ENCODE results near the gene WDR4.
"Not testable (repeated sequence)": the region's sequence is repeated elsewhere in the genome, so short reads cannot be mapped to it uniquely, and the experiment has no call there.

The WDR4 gene

DNA sequence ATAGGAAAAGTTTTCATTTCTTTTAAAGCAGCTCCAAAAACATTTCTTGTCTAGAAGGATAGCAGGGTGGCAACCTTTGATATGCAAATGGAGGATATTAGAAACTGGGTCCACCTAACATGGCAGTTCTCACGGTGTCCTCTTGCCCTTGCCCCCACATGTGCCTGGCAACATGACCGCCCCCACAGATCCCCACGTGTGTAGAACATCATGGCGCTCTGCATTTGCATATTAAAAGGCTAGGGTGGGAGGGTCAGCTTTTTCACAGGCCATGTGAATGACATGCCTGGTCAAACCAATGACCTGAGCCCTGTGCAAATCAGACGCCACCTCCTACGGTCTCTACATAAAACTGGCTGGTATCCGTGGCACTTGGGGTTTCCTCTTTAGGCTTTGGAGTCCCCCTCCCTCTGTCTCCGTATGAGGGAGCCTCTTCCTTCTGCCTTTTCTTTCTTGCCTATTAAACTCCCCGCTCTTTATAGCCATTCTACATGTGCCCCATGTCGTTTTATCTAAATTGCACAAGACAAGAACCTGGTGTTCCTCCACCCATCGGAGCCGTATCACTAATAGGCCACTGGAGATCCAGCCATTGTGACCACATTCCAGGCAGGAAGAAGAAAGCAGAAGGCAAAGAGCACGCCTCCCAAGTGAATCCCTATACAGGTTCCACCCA is 71.3 kb downstream of the WDR4 start:
- H3K27me3 ChIP-seq = no peaks in the 10 kb centered on the region
- 0 out of 2 replicates have a peak, but pooled peaks cover 5% of the 10 kb centered on the region for H3K9me3 ChIP-seq
- H3K9ac ChIP-seq = no peak overlapping the region
- no peak overlapping the region for H3K4me2 ChIP-seq
- H3K27ac ChIP-seq = no peak overlapping the region
- H3K4me3 ChIP-seq = no peak overlapping the region
- no peaks in the 10 kb centered on the region for H4K20me1 ChIP-seq
- H3K36me3 ChIP-seq = no peaks in the 10 kb centered on the region
- H3K4me1 ChIP-seq = no peaks in the 10 kb centered on the region
- TF ChIP-seq Cebpa-rat (IDR thresholded peaks at IDR 0.05) = no peak

DNA sequence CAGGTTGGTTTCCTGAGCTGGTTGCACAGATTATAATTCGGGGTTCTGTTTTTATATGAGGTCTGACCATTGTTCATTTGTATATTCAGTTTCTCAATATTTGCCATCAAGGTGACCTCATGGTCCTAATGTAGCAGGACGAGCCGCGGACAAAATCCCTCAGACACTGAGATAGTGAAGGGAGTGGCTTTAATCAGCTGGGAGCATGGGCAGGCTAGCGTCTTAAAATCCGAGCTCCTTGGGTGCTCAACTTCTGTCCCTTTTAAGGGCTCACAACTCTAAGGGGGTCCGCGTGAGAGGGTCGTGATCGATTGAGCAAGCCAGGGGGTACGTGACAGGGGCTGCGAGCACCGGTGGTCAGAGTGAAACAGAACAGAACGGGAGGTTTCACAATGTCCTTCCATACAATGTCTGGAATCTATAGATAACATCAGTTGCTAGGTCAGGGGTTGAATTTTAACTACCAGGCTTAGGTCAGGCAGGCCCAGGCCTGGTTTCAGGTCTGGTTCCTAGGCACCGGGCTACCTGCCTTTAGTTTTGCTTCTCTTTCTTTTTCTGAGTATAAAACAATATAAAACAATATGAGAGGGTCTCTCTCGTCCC is 71.9 kb downstream of the WDR4 start:
- H3K4me1 ChIP-seq, H3K9me3 ChIP-seq, H3K27ac ChIP-seq, H4K20me1 ChIP-seq, H3K4me3 ChIP-seq, H3K36me3 ChIP-seq, H3K4me2 ChIP-seq, H3K27me3 ChIP-seq, H3K9ac ChIP-seq: not testable (repeated sequence)

DNA sequence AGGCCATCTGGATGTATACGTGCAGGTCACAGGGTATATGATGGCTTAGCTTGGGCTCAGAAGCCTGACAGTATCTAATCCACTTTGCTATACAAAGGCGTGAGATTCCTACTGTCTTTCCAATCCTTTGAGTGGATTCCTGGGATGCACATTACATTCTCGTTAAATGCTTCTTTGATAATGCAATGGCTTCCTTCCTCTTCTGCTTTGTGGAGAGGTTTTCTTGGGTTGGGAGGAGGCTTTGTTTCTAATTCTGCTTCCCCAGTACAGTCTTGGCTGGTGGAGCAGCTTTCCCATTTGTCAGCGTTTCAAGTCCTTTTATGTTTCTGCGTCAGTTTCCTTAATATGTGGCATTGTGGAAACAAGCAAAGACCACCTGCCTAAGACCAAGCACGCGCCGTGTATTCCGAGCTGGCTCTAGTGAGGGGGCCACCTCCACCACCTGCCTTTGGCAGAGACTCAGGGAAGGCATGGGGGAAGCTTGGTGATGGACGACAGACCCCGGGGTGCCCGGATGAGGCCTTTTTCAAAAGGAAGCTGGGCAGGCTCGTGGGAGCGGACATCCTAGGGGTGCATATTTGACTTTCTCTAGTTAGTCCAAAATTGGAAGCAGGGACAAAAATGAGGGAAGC is 72.7 kb downstream of the WDR4 start:
- no peak overlapping the region for H3K27ac ChIP-seq
- no peak for TF ChIP-seq Cebpa-rat (IDR thresholded peaks at IDR 0.05)
- H3K9me3 ChIP-seq = no peaks in the 10 kb centered on the region

DNA sequence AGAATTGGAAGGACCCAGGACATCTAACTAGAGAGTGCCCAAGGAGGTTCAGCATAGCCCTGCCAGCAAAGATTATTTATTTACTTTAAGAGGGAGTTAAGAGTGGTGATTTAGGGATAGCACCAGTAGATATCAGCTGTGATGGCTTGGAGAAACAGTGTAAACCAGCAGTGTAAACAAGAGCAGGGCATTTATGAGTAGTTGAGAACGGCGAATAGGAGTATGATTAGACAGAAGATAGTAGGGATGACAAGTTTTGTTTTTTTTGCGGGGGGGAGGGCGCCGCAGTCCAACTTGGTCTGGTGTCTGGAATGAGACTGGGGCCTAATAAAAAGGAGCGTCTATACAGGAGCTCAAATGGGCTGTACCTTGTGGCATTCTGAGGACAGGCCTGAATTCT is 77.7 kb downstream of the WDR4 start:
- not testable (repeated sequence) for H3K4me2 ChIP-seq, H3K36me3 ChIP-seq, H4K20me1 ChIP-seq, H3K4me3 ChIP-seq, H3K27ac ChIP-seq, H3K9me3 ChIP-seq, H3K27me3 ChIP-seq, H3K9ac ChIP-seq
- peaks cover 15% of the 10 kb centered on the region for H3K4me1 ChIP-seq

More for the DNA sequence above, 72.7 kb downstream of the WDR4 start:
- H3K4me2 ChIP-seq = no peak overlapping the region
- no peak overlapping the region for H3K9ac ChIP-seq
- H4K20me1 ChIP-seq = no peaks in the 10 kb centered on the region
- no peak overlapping the region for H3K4me3 ChIP-seq
- no peaks in the 10 kb centered on the region for H3K36me3 ChIP-seq
- H3K27me3 ChIP-seq = no peaks in the 10 kb centered on the region
- H3K4me1 ChIP-seq = no peaks in the 10 kb centered on the region

DNA sequence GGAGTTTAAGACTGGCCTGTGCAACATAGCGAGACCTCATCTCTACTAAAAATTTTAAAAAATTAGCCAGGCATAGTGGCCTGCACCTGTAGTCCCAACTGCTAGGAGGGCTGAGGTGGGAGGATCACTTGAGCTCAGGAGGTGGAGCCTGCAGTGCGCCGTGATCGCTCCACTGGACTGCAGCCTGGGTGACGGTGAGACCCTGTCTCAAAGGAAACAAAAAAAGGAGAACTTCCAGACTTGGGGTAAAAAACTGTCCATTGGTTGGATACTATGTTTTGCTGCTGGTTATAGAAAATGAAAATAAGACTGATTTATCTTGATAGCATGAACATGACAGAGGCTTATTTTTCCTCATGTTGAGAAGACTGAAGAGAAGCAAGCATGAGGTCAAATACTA is 79.4 kb downstream of the WDR4 start:
- no peaks in the 10 kb centered on the region for H3K36me3 ChIP-seq
- no peak for TF ChIP-seq Cebpa-rat (IDR thresholded peaks at IDR 0.05)
- no peak overlapping the region for H3K9ac ChIP-seq
- peaks cover 15% of the 10 kb centered on the region for H3K4me1 ChIP-seq
- H3K4me3 ChIP-seq = no peak overlapping the region
- H3K4me2 ChIP-seq = peak overlapping the region; percentile 66
- H3K27me3 ChIP-seq = no peaks in the 10 kb centered on the region
- no peaks in the 10 kb centered on the region for H4K20me1 ChIP-seq
- H3K9me3 ChIP-seq = no peaks in the 10 kb centered on the region
- H3K27ac ChIP-seq = no peak overlapping the region

DNA sequence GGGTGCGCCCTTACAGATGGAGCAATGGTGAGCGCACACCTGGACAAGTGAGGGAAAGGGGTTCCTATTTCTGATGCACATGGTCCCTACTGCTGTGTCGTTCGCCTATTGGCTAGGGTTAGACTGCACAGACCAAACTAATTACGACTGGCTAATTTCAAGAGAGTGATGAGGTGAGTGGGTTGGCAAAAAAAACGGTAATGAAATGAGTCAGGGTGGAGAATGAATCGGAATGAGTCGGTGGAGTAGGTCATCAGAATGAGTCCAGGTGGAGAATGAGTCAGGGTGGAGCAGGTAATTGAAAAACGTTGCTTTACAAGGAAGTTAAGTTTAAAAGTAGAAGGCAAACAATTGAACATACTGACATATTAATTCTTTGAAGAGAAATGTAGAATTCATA is 79.8 kb downstream of the WDR4 start:
- H3K27me3 ChIP-seq = no peaks in the 10 kb centered on the region
- no peaks in the 10 kb centered on the region for H3K9me3 ChIP-seq
- peak overlapping the region; percentile 66 for H3K4me2 ChIP-seq
- H3K4me1 ChIP-seq = peaks cover 15% of the 10 kb centered on the region
- no peak overlapping the region for H3K4me3 ChIP-seq
- no peak for TF ChIP-seq Cebpa-rat (IDR thresholded peaks at IDR 0.05)
- H3K27ac ChIP-seq = no peak overlapping the region
- no peak overlapping the region for H3K9ac ChIP-seq
- H4K20me1 ChIP-seq = no peaks in the 10 kb centered on the region
- no peaks in the 10 kb centered on the region for H3K36me3 ChIP-seq
